Embryonic facial prominence (tissue), 1 donor: Measurements from ENCODE around the gene AREG.

Source experiments
- DNase-seq: peaks from one replicate; pipeline ENCODE4 v3.0.0-alpha.2; 2016; ENCODE audit errors: extremely low spot score

The AREG gene

GRCh38 chr4:74456849-74457395 lies 12.0 kb downstream of the AREG start:
- DNase-seq, result no peak

DNA sequence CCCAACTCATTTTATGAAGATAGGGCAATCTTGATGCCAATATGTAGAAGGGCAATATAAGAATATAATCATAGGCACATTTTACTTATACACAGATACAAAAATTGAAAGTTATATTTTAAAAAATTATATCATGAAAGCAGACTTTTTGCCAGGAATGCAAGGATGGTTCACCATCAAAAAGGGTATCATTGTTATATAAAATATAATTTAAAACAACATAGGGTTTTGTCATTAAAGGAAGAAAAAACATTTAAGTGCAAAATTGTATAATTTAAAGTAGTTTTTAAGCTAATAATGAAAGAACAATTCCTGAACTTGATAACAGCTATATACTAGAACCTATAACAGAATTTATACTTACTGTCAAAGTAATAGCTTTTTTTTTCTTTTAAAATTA lies 15.9 kb downstream of the AREG start:
- no peak for DNase-seq

- no peak for DNase-seq
Measured at GRCh38 chr4:74463123-74463522, 18.2 kb downstream of the AREG start.

DNA sequence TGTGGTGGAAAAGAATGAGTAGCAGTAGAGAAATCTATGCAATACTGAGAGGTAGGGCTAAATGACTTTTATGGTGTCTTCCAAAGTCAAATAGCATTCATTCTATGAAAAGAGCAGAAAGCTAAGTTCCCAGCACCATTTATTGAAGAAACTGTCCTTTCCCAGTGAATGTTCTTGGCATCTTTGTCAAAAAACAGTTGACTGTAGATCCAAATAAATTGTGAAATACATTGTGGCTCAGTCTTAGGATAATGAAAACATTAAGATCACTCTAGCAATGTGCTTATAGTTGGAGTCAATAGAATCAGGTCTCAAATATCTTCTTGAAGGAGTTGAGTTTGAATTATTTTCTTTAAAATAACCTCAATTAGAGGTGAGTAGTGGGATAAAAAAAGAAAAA lies 19.4 kb downstream of the AREG start:
- no peak for DNase-seq

DNA sequence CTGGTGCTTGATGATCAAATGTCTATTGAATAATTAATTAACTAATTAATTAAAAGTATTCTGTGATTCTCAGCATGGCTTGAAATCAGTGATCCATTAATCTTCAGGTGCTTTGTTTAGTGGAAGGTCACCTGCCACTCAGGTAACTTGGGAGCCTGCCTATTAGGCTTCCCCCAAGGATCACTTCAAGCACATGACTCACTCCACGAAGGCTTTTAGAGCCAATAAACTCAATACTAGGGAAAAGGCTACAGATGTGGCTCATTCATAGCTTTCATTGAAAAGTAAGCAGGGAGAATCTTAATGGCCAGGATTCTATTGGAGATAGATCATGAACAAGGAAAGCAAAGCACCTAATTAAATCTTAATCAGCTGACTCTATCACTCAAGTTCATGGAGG lies 21.3 kb downstream of the AREG start:
- no peak for DNase-seq

DNA sequence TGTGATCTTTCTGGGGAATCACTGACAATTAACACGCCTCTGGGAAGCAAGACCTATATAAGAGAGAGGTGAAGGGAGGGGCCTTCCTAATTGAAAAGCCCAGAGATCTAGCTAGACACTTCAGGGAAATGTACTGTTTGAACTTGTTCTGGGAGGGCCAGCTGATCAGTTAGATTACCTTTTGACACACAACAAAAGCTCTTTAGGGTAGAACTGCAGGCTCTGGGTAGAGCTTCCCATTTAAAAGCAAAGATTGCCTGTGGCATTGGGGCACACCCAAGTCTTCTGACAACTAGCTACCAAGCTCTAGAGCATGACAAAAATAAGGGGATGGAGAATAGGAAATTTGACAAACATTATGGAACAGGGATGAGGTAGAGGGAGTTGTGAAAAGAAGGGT lies 26.3 kb downstream of the AREG start:
- no peak for DNase-seq

DNA sequence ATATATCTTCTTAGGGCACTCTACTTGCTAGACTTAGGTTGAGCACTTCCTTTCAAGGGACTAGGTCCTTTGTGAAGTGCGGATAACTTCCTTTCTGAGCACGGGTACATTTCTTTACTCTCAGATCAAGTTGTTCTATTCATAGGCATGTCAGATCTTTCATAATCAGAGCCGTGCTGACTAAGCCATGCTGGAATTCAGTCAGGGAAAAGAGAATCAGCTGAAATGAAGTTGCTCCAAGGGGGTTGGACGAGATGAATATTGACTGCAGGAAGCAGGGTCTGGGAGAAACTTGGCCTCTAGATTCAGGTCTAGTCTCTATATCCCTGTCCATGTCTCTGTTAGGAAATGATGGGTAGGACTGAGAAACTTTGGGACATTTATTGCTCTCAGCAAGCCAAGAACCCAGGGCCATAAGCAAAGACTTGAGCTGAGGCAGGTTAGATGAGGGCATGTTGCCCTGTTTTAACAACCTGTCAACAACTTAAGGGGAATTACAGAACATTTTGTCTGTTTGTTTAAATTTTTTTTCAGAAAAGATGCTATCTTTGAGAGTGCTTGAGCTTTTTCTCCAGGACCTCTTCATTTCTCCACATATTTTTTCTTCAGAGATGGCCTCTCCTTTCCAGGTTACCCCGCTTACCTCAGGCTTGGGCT lies 28.3 kb downstream of the AREG start:
- DNase-seq, result no peak

GRCh38 chr4:74474345-74475090 lies 29.6 kb downstream of the AREG start:
- no peak for DNase-seq

DNA sequence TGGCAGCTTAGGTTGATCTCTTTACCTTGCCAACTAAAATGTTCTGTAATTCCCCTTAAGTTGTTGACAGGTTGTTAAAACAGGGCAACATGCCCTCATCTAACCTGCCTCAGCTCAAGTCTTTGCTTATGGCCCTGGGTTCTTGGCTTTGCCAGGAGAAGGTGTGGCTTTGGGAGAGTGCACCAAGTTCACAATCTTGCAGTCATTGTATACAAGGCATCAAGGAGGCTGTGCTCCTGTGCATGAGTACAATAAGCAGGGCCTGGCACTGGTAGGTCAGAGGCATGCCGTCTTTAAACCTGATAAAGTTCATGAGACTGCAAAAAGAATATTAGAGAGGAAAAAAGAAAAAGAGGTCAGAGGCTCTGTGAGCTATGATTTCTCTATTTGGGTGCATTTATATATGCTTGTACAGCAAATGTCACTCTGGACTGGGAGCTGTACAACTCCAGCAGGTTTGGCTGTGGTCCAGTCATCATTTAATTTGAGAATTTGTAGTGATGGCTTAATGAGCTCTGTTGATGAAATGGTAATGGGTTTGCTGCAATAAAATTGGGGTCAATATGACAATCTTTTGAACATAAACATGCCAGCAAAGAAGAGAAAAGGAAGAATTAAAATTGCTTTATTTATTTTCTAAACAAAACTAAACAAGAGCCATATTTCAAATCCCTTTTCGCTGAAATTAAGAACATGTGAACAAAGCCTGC lies 30.3 kb downstream of the AREG start:
- DNase-seq, result no peak

GRCh38 chr4:74475946-74476345 lies 31.0 kb downstream of the AREG start:
- no peak for DNase-seq

GRCh38 chr4:74479009-74479408 lies 34.1 kb downstream of the AREG start:
- DNase-seq, result no peak

DNA sequence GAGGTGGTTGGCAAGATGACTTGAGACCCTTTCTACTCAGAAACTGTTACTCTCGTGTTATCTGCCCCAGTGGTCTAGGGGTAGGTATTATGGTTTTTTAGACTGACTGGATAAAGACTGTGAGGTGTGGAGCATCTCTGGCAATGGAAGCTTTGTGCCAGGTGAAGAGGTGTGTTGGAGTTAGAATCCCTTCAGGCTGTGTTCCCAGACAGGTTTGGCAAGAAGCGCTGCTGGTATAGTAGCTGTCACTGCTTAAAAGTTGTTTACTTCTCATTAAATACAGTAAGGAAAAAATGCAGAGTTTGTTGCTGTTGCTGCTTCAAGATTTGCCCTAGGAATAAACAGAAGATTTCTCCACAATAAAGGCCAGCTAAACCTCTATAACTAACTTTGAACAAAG lies 35.3 kb downstream of the AREG start:
- DNase-seq, result no peak

- no peak for DNase-seq
Measured at GRCh38 chr4:74481891-74482609, 37.1 kb downstream of the AREG start.

DNA sequence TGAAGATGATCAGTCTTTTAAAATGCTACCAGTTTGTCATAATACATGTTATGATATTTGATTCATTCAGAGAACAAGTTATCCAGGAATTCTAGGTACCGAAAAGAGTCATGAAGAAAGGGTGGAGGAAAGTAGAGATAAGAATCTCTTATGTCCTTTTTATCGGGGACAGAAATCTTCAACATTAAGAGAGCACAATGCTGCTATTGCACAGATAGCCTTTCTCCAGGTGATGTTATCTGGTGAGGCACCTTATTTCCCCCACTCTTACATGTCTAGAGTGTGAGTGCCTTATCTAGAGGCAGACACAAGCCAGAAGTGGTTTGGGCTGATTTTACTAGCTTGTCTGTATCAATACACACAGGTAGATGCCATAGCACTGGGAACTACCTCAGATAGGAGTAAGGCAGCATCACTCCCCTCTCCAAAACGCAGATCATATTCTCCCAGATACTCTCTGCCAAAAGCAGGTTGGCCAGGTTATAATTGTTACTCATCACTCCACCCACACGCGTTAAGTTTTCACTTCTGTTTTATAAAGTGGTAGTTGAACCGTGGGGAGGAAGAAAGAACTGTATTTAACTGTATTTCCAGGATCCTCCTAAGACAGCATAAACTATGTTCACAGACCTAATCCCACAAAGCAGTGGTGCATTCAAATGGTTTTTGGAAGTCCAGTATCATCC lies 38.4 kb downstream of the AREG start:
- DNase-seq, result no peak

- DNase-seq, result no peak
Measured at GRCh38 chr4:74486905-74487304, 42.0 kb downstream of the AREG start.

GRCh38 chr4:74487771-74488170 lies 42.8 kb downstream of the AREG start:
- DNase-seq, result no peak

DNA sequence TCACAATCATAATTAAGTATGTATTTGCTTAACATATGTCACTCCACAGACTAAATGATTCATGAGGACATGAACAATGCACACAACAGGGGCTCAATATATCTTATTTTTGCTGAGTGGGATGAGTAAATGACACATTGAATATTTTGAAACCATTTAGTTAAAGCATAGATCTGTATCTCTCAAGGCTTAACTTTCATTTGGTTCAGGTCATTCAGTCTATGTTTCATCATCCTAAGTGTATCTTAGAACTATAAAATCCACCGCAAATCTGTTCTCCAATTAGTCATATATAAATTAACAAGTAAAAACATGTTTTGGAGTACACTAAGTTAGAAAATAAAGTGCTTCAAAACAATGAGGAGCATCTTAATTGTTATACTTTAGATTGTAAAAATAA lies 45.8 kb downstream of the AREG start:
- DNase-seq, result no peak

- no peak for DNase-seq
Measured at GRCh38 chr4:74499986-74500781, 55.2 kb downstream of the AREG start.

GRCh38 chr4:74501579-74501978 lies 56.6 kb downstream of the AREG start:
- DNase-seq, result no peak

- no peak for DNase-seq
Measured at GRCh38 chr4:74503580-74503979, 58.6 kb downstream of the AREG start.

DNA sequence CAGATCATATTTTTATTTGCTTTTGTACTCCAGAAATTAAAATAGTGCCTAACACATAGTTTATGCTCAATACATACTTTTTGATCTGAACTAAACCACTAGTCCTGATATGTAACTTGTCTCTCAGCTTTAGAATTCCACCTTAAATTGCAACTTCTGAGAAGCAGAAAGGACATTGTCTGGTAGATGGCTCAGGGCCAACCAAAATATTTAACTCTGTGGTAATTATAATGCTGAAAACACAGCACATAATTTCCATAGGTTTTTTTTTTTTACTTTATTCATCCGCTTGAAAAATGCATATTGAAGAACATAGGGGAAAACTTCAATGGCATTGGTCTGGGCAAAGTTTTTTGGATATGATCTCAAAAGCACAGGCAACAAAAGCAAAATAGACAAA lies 59.3 kb downstream of the AREG start:
- no peak for DNase-seq
